NB4 (cell line): ENCODE data around the gene ASB1.

Source experiments
- DNase-seq: peaks from one replicate; pipeline ENCODE4 v3.0.0; 2010; ENCODE audit warnings: low read depth
- H3K4me3 ChIP-seq: one replicate; pipeline ENCODE4 v1.5.1; 2011; ENCODE audit warnings: mild to moderate bottlenecking, low read depth, low read length, moderate library complexity
- MYC ChIP-seq: IDR thresholded peaks from 2 replicates; pipeline ENCODE4 v1.6.1; 2011; ENCODE audit warnings: low read depth, low read length
- POLR2A ChIP-seq: IDR thresholded peaks from 2 replicates; pipeline ENCODE4 v1.6.1; 2011; ENCODE audit warnings: mild to moderate bottlenecking; ENCODE audit not compliant: insufficient read length; ENCODE audit errors: extremely low read depth
- TF ChIP-seq, protein P1 (sequence below): IDR thresholded peaks from 2 replicates; pipeline ENCODE4 v1.6.1; 2011; ENCODE audit warnings: low read depth, low read length
- TF ChIP-seq, protein P2 (sequence below): IDR thresholded peaks from one replicate; pipeline ENCODE4 v1.5.1; 2012; ENCODE audit warnings: low read depth, low read length

ASB1 gene

DNA sequence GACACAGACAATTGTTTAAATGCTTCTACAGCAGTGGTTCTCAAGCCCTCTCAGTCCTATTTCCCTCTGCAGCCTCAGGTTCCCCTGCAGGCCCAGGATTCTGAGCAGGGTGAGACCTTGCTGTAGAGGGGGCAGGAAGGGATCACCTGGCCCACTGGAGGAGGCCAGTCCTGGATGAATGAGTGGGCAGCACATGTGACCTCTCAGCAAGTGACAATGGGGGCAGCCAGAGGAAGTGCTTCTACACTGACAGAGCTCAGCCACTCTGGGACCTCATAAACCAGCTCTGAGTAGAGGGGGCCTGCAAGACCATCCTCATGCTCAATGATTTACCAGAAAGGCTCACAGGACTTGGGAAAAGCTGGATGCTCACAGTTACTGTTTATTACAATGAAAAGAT lies 63.2 kb downstream of the ASB1 start:
- no peak for DNase-seq
- TF ChIP-seq, protein P1, sequence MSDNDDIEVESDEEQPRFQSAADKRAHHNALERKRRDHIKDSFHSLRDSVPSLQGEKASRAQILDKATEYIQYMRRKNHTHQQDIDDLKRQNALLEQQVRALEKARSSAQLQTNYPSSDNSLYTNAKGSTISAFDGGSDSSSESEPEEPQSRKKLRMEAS, result no peak
- TF ChIP-seq POLR2A (no peak), MYC (no peak)
- TF ChIP-seq, protein P2, sequence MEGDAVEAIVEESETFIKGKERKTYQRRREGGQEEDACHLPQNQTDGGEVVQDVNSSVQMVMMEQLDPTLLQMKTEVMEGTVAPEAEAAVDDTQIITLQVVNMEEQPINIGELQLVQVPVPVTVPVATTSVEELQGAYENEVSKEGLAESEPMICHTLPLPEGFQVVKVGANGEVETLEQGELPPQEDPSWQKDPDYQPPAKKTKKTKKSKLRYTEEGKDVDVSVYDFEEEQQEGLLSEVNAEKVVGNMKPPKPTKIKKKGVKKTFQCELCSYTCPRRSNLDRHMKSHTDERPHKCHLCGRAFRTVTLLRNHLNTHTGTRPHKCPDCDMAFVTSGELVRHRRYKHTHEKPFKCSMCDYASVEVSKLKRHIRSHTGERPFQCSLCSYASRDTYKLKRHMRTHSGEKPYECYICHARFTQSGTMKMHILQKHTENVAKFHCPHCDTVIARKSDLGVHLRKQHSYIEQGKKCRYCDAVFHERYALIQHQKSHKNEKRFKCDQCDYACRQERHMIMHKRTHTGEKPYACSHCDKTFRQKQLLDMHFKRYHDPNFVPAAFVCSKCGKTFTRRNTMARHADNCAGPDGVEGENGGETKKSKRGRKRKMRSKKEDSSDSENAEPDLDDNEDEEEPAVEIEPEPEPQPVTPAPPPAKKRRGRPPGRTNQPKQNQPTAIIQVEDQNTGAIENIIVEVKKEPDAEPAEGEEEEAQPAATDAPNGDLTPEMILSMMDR, result no peak
- no peak overlapping the region for H3K4me3 ChIP-seq

DNA sequence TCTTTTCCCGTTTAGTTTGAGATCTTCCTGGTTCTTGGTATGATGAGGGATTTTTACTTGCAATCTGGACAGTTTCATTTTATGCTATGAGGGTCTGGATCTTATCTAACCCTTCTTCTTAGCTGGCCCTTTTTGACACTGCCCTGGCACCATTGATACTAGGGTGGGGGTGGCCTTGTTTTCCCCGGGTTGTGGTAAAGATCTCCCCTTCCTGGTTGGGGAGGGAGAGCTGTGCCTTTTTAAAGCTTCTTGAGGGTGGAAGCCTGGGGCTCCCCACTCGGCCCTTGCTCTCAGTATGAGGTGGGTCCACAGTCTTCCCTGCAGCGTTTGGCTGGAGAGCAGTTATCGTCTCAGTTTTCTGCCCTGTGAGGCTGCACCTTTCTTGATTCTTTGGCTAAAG lies 66.1 kb downstream of the ASB1 start:
- TF ChIP-seq, protein P2, result no peak
- no peak for TF ChIP-seq POLR2A
- TF ChIP-seq, protein P1, result no peak
- H3K4me3 ChIP-seq, result no peak overlapping the region
- DNase-seq, result no peak

DNA sequence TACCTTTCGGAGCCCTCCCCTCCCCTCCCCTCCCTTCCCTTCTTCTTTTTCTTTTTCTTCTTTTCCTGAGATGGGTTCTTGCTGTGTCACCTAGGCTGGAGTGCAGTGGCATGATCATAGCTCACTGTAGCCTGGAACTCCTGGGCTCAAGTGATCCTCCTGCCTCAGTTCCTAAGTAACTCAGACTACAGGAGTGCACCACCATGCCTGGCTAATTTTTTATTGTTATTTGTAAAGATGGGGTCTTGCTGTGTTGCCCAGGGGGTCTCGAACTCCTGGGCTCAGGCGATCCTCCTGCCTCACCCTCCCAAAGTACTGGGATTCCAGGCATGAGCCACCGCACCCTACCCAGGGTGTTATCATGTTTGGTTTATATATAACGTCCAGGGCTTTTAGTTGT lies 66.7 kb downstream of the ASB1 start:
- TF ChIP-seq, protein P1, result no peak
- TF ChIP-seq POLR2A (no peak), MYC (no peak)
- TF ChIP-seq, protein P2, result no peak
- DNase-seq, result no peak
- H3K4me3 ChIP-seq, result no peak overlapping the region

DNA sequence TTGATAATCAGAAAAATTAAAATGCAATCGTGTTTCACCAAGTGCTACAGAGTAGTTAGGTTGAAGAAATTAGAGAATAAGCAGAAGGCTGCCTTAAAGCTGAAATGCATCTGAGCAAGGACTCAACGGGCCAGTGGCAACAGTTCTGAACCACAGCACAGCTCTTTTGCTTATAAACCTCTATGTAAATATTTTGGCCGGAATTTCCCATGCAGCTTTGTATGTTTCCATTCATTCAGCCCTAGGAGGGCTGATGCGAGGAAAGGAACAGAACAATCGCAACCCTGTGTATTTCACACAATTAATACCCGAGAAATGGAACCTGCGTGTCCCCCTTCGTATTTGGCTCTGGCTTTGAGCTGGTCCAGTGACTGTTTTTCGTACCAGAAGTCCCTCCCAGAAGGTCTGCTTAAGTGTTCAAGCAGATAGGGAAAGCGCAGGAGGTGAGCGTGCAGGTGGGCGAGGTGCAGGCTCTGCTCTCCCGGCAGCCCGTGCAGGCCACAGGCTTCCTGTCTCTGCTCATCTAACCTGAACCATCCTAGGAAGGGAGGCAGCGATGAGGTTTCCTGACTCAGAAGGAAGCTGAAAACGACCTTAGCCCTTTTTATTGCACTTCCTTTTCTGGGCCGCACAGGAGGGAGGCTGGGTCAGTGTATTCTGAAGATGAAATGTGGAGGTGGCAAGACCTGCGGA lies 67.3 kb downstream of the ASB1 start:
- DNase-seq, result peak; percentile 38
- TF ChIP-seq, protein P1, result no peak
- TF ChIP-seq MYC (no peak), POLR2A (no peak)
- TF ChIP-seq, protein P2, result no peak
- H3K4me3 ChIP-seq, result no peak overlapping the region

DNA sequence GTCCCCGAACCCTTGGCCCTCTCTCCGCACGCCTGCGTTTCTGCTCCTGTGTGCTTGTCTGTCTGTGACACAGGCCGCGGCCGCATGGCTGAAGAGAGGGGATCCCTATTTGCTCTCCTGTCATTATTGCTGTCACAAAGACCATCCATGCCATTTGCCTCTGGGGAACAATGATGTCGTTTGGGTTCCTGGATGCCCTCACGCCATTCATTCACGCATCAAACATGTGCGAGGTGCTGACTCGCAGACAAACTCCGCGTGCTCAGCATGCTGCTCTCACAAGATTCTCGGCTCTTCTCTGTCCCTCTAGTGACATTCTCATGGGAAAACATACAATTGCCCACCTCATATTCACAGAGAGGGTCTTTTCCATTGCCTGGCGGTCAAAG lies 67.8 kb downstream of the ASB1 start:
- no peak overlapping the region for H3K4me3 ChIP-seq
- TF ChIP-seq POLR2A, result no peak
- TF ChIP-seq, protein P2, result no peak
- TF ChIP-seq, protein P1, result no peak
- TF ChIP-seq MYC, result no peak
- DNase-seq, result no peak
